Liver (tissue), 3 donors: Measurements from ENCODE around the gene WTIP.

Source experiments
- FOXA1 ChIP-seq: IDR thresholded peaks from 2 replicates; pipeline ENCODE4 v1.6.1; 2016; ENCODE audit warnings: antibody characterized with exemption
- GABPA ChIP-seq, 2 donors: IDR thresholded peaks in 1 of 2; conservative IDR thresholded peaks in 1 of 2; 2 replicates each; pipeline ENCODE4 v1.6.1; 2016; ENCODE audit warnings: antibody characterized with exemption in 2 of 2, mild to moderate bottlenecking in 1 of 2, moderate library complexity in 1 of 2
- HNF4G ChIP-seq: IDR thresholded peaks from 2 replicates; pipeline ENCODE4 v1.6.1; 2016; ENCODE audit warnings: antibody characterized with exemption
- JUND ChIP-seq, 2 donors: IDR thresholded peaks; 2 replicates each; pipeline ENCODE4 v1.6.1; 2016; ENCODE audit warnings: antibody characterized with exemption in 2 of 2
- RAD21 ChIP-seq, 2 donors: IDR thresholded peaks; 2 replicates each; pipeline ENCODE4 v1.6.1; 2016; ENCODE audit warnings: antibody characterized with exemption in 2 of 2, mild to moderate bottlenecking in 2 of 2
- SP1 ChIP-seq: IDR thresholded peaks from 2 replicates; pipeline ENCODE4 v1.6.1; 2018; ENCODE audit warnings: antibody characterized with exemption, mild to moderate bottlenecking
- TAF1 ChIP-seq: conservative IDR thresholded peaks from 2 replicates; pipeline ENCODE4 v1.6.1; 2016; ENCODE audit warnings: antibody characterized with exemption, mild to moderate bottlenecking
- YY1 ChIP-seq: IDR thresholded peaks from 2 replicates; pipeline ENCODE4 v1.6.1; 2016; ENCODE audit warnings: antibody characterized with exemption, mild to moderate bottlenecking
- TF ChIP-seq, protein P1 (sequence below): fragments of 150-350 bp; IDR thresholded peaks from 2 replicates; pipeline ENCODE4 v1.5.1; 2017; ENCODE audit warnings: improper control_type of control experiment, low read depth, low read length; ENCODE audit not compliant: missing input control
- TF ChIP-seq, protein P2 (sequence below): IDR thresholded peaks from 2 replicates; pipeline ENCODE4 v1.6.1; 2016; ENCODE audit warnings: antibody characterized with exemption
- TF ChIP-seq, protein P3 (sequence below): IDR thresholded peaks from 2 replicates; pipeline ENCODE4 v1.6.1; 2016; ENCODE audit warnings: antibody characterized with exemption
- TF ChIP-seq, protein P4 (sequence below): IDR thresholded peaks from 2 replicates; pipeline ENCODE4 v1.6.1; 2016; ENCODE audit warnings: antibody characterized with exemption, mild to moderate bottlenecking
- TF ChIP-seq, protein P5 (sequence below): IDR thresholded peaks from 2 replicates; pipeline ENCODE4 v1.6.1; 2016; ENCODE audit warnings: antibody characterized with exemption
- donor health status: healthy.
- donor health status: healthy.

DNA sequence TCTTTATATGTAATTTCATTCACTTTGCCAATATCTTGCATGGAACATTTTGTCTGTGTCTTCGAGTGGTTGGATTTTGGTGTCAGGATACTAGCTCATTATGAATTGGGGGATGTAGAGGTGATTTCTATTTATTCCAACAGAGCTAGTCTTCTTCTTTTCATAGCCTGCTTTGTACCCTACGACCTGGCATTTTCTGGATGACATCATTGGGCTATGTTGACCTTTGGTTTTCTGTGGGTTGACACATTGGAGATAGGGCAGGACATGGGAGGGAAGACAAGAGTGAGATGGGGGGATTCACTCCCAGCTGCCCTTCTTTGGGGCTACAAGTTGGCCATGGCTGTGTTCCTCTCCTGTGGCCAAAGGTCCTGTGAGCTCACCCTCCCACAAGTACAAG, 38.0 kb downstream of the WTIP start:
- TF ChIP-seq JUND (IDR thresholded peaks at IDR 0.05), result no peak
- TF ChIP-seq, protein P1, sequence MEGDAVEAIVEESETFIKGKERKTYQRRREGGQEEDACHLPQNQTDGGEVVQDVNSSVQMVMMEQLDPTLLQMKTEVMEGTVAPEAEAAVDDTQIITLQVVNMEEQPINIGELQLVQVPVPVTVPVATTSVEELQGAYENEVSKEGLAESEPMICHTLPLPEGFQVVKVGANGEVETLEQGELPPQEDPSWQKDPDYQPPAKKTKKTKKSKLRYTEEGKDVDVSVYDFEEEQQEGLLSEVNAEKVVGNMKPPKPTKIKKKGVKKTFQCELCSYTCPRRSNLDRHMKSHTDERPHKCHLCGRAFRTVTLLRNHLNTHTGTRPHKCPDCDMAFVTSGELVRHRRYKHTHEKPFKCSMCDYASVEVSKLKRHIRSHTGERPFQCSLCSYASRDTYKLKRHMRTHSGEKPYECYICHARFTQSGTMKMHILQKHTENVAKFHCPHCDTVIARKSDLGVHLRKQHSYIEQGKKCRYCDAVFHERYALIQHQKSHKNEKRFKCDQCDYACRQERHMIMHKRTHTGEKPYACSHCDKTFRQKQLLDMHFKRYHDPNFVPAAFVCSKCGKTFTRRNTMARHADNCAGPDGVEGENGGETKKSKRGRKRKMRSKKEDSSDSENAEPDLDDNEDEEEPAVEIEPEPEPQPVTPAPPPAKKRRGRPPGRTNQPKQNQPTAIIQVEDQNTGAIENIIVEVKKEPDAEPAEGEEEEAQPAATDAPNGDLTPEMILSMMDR, result no peak
- TF ChIP-seq SP1, result no peak
- no peak for TF ChIP-seq YY1
- TF ChIP-seq, protein P2, sequence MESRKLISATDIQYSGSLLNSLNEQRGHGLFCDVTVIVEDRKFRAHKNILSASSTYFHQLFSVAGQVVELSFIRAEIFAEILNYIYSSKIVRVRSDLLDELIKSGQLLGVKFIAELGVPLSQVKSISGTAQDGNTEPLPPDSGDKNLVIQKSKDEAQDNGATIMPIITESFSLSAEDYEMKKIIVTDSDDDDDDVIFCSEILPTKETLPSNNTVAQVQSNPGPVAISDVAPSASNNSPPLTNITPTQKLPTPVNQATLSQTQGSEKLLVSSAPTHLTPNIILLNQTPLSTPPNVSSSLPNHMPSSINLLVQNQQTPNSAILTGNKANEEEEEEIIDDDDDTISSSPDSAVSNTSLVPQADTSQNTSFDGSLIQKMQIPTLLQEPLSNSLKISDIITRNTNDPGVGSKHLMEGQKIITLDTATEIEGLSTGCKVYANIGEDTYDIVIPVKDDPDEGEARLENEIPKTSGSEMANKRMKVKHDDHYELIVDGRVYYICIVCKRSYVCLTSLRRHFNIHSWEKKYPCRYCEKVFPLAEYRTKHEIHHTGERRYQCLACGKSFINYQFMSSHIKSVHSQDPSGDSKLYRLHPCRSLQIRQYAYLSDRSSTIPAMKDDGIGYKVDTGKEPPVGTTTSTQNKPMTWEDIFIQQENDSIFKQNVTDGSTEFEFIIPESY, result no peak
- TF ChIP-seq GABPA (IDR thresholded peaks at IDR 0.05 in 1 of 2, conservative IDR thresholded peaks at IDR 0.05 in 1 of 2), result no peak
- TF ChIP-seq HNF4G, result no peak
- TF ChIP-seq, protein P3, sequence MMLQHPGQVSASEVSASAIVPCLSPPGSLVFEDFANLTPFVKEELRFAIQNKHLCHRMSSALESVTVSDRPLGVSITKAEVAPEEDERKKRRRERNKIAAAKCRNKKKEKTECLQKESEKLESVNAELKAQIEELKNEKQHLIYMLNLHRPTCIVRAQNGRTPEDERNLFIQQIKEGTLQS, result no peak
- no peak for TF ChIP-seq TAF1
- TF ChIP-seq, protein P4, sequence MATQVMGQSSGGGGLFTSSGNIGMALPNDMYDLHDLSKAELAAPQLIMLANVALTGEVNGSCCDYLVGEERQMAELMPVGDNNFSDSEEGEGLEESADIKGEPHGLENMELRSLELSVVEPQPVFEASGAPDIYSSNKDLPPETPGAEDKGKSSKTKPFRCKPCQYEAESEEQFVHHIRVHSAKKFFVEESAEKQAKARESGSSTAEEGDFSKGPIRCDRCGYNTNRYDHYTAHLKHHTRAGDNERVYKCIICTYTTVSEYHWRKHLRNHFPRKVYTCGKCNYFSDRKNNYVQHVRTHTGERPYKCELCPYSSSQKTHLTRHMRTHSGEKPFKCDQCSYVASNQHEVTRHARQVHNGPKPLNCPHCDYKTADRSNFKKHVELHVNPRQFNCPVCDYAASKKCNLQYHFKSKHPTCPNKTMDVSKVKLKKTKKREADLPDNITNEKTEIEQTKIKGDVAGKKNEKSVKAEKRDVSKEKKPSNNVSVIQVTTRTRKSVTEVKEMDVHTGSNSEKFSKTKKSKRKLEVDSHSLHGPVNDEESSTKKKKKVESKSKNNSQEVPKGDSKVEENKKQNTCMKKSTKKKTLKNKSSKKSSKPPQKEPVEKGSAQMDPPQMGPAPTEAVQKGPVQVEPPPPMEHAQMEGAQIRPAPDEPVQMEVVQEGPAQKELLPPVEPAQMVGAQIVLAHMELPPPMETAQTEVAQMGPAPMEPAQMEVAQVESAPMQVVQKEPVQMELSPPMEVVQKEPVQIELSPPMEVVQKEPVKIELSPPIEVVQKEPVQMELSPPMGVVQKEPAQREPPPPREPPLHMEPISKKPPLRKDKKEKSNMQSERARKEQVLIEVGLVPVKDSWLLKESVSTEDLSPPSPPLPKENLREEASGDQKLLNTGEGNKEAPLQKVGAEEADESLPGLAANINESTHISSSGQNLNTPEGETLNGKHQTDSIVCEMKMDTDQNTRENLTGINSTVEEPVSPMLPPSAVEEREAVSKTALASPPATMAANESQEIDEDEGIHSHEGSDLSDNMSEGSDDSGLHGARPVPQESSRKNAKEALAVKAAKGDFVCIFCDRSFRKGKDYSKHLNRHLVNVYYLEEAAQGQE, result no peak
- TF ChIP-seq, protein P5, sequence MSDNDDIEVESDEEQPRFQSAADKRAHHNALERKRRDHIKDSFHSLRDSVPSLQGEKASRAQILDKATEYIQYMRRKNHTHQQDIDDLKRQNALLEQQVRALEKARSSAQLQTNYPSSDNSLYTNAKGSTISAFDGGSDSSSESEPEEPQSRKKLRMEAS, result no peak
- no peak for TF ChIP-seq RAD21 (IDR thresholded peaks at IDR 0.05)
- TF ChIP-seq FOXA1, result no peak
